Fibroblast of peridontal ligament (primary cell): ENCODE data around the gene KIR2DL4.
"Not testable (repeated sequence)": the region's sequence is repeated elsewhere in the genome, so short reads cannot be mapped to it uniquely, and the experiment has no call there.

Source experiments
- DNase-seq: peaks from one replicate; pipeline ENCODE4 v3.0.0-alpha.2; 2010; ENCODE audit errors: extremely low read depth

KIR2DL4 gene

GRCh38 chr19:54803410-54803809, at the start of gene KIR2DL4:
Gene KIR2DL4, plus strand, starts transcription at chr19:54803610. Its CDS starts 42 bp downstream, at chr19:54803652.
- DNase-seq: no peak

DNA sequence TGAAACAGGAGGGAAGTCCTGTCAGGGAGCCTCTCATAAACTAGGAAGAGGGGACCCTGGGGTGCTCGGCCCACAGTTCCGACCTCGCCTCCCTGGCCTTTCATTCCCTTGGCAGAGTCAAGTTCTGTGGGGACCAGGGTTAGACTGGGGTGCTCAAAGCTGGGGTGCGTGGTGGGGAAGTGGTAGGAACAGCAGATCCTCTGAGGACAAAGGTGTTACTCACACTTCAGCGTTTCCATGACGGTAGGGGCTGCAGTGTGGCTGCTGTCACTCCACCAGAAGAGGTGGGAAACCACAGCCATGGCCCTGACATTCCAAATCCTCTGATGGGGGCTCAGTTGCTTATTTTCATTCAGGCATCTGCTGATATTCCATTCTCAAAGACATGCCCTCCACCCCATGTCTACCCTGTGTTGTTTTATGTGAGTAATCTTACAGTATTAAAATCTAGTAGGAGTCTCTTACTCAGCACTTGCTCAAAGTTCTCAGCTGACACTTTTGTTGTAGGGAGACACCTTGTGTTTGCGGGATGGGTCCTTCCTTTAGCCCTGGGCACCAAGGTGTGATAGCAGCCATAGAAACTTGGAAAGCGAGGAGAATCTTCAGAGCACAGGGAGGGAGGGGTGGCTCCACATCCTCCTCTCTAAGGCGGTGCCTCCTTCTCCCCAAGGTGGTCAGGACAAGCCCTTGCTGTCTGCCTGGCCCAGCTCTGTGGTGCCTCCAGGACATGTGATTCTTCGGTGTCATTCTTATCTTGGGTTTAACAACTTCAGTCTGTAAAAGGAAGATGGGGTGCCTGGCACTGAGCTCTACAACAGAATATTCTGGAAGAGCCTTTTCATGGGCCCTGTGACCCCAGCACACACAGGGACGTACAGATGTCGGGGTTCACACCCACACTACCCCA, 47.0 kb upstream of the KIR2DL4 start:
- DNase-seq: not testable (repeated sequence)

- not testable (repeated sequence) for DNase-seq
Observed at GRCh38 chr19:54758577-54758976, 44.8 kb upstream of the KIR2DL4 start.

GRCh38 chr19:54764219-54764618, 39.2 kb upstream of the KIR2DL4 start:
- DNase-seq: not testable (repeated sequence)

DNA sequence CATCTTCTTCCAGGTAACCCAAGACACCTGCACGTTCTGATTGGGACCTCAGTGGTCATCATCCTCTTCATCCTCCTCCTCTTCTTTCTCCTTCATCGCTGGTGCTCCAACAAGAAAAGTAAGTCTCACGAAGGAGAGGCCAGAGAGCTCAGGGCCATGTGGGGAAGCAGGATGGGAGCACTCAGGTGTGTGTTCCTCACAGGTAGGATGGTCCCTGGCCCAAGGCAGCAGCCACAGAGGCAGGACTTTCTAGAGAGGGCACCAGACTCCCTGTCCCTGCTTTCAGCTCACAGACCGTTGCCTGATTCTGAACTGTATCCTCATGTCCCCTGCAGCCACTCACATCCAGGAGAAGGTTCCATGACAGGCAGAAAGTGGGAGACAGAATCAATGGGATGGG, 36.9 kb upstream of the KIR2DL4 start:
- DNase-seq: not testable (repeated sequence)

DNA sequence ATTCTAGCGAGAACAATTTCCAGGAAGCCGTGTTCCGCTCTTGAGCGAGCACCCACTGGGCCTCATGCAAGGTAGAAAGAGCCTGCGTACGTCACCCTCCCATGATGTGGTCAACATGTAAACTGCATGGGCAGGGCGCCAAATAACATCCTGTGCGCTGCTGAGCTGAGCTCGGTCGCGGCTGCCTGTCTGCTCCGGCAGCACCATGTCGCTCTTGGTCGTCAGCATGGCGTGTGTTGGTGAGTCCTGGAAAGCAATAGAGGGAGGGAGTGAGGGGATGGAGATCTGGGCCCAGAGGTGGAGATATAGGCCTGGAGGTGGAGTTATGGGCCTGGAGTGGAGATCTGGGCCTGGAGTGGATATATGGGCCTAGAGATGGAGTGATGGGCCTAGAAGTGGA, 33.8 kb upstream of the KIR2DL4 start, which contains the start of gene KIR2DL1:
Gene KIR2DL1, plus strand, starts transcription at position 148 of the 400 bp plus-strand sequence. Its CDS starts 58 bp downstream, at position 206.
- not testable (repeated sequence) for DNase-seq

DNA sequence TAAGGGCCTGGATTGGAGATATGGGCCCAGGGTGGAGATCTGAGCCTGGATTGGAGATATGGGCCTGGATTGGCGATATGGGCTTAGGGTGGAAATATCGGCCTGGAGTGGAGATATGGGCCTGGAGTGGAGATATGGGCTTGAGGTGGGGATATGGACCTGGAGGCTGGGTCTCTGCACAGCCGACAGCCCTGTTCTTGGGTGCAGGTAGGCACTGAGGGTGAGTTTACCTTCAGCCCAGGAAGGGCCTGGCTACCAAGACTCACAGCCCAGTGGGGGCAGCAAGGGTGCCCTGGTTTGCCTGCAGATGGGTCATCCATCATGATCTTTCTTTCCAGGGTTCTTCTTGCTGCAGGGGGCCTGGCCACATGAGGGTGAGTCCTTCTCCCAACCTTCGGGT, 32.9 kb upstream of the KIR2DL4 start:
- not testable (repeated sequence) for DNase-seq

GRCh38 chr19:54771018-54771960, 32.1 kb upstream of the KIR2DL4 start:
- not testable (repeated sequence) for DNase-seq

- not testable (repeated sequence) for DNase-seq
Observed at GRCh38 chr19:54772666-54773065, 30.7 kb upstream of the KIR2DL4 start.

GRCh38 chr19:54775095-54775815, 28.2 kb upstream of the KIR2DL4 start:
- DNase-seq: not testable (repeated sequence)

DNA sequence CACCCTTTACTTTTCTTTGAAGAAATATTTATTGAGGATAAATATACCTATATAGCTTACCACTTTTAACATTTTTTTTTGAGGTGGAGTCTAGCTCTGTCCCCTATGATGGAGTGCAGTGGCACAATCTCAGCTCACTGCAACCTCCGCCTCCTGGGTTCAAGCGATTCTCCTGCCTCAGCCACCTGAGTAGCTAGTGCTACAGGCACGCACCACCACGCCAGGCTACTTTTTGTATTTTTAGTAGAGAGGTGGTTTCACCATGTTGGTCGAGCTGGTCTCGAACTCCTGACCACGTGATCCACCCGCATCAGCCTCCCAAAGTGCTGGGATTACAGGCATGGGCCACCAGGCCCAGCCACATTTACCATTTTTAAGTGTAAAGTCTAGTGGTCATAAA, 27.6 kb upstream of the KIR2DL4 start:
- not testable (repeated sequence) for DNase-seq

DNA sequence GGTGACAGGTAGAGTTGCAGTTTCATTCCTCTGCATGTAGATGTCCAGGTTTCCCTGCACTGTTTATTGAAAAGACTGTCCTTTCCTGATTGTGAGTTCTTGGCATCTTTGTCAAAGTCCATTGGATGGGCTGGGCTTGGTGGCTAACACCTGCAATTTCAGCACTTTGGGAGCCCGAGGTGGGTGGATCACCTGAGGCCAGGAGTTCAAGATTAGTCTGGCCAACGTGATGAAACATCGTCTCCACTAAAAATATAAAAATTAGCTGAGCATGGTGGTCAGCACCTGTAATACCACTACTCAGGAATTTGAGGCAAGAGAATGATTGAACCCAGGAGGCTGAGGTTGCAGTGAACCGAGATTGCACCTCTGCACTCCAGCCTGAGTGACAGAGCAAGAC, 25.6 kb upstream of the KIR2DL4 start:
- not testable (repeated sequence) for DNase-seq

DNA sequence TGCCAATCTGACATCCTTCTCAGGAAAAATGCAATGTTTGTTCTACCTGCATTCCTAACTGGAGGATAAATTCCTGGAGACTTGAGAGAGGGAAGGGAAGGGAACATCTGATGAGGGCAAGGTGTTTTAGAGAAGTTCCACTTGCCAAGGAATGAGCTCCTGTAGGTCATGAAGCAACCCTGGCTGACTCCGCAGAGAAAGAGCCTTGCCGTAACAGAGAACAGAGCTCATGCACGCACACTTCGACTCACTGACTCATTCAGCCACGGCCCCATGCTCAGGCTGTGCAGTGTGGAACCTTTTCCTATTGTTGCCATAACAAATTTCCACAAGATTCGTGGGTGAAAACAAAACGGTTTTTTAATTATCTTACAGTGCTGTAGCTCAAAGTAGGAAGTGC, 24.5 kb upstream of the KIR2DL4 start:
- not testable (repeated sequence) for DNase-seq

DNA sequence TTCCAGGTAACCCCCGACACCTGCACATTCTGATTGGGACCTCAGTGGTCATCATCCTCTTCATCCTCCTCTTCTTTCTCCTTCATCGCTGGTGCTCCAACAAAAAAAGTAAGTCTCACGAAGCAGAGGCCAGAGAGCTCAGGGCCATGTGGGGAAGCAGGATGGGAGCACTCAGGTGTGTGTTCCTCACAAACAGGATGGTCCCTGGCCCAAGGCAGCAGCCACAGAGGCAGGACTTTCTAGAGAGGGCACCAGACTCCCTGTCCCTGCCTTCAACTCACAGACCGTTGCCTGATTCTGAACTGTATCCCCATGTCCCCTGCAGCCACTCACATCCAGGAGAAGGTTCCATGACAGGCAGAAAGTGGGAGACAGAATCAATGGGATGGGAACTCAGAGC, 20.5 kb upstream of the KIR2DL4 start:
- DNase-seq: not testable (repeated sequence)

DNA sequence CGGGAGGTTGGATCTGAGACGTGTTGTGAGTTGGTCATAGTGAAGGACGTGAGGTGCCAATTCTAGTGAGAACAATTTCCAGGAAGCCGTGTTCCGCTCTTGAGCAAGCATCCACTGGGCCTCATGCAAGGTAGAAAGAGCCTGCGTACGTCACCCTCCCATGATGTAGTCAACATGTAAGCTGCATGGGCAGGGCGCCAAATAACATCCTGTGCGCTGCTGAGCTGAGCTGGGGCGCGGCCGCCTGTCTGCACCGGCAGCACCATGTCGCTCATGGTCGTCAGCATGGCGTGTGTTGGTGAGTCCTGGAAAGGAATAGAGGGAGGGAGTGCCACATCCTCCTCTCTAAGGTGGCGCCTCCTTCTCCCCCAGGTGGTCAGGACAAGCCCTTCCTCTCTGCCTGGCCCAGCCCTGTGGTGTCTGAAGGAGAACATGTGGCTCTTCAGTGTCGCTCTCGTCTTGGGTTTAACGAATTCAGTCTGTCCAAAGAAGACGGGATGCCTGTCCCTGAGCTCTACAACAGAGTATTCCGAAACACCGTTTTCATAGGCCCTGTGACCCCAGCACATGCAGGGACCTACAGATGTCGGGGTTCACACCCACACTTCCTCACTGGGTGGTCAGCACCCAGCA, 17.2 kb upstream of the KIR2DL4 start:
- DNase-seq: not testable (repeated sequence)

- DNase-seq: not testable (repeated sequence)
Observed at GRCh38 chr19:54788154-54788553, 15.3 kb upstream of the KIR2DL4 start.

GRCh38 chr19:54790711-54791110, 12.7 kb upstream of the KIR2DL4 start:
- no peak for DNase-seq

- no peak for DNase-seq
Observed at GRCh38 chr19:54791476-54791875, 11.9 kb upstream of the KIR2DL4 start.

DNA sequence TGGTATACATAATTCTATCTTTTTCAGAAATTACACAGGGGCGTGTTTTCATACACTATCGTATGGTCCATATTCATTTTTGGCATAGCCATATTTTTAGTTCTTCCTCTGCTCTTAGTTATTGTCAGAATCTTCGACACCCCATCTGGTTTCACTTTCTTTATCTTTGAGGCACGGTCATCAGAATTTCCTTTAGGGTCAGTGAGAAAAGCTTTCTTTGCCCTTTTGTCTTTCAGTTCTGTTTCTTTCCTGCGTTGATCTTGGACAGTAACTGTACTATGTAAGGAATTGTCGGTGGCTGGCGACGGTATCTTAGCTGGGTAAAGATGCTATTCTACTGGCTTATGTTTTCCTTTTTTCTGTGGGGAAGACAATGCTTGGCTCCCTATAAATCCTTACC, 10.6 kb upstream of the KIR2DL4 start:
- DNase-seq: no peak

GRCh38 chr19:54795758-54796157, 7.7 kb upstream of the KIR2DL4 start:
- DNase-seq: no peak

GRCh38 chr19:54804101-54804500, 691 bp downstream of the KIR2DL4 start:
- DNase-seq: no peak
